HS-5 (cell line): ENCODE data around the gene SAP30.

Experiments
- DNase-seq: peaks from one replicate; pipeline ENCODE4 v3.0.0-alpha.2; 2012; ENCODE audit warnings: low read depth

Gene SAP30, protein sequence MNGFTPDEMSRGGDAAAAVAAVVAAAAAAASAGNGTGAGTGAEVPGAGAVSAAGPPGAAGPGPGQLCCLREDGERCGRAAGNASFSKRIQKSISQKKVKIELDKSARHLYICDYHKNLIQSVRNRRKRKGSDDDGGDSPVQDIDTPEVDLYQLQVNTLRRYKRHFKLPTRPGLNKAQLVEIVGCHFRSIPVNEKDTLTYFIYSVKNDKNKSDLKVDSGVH

DNA sequence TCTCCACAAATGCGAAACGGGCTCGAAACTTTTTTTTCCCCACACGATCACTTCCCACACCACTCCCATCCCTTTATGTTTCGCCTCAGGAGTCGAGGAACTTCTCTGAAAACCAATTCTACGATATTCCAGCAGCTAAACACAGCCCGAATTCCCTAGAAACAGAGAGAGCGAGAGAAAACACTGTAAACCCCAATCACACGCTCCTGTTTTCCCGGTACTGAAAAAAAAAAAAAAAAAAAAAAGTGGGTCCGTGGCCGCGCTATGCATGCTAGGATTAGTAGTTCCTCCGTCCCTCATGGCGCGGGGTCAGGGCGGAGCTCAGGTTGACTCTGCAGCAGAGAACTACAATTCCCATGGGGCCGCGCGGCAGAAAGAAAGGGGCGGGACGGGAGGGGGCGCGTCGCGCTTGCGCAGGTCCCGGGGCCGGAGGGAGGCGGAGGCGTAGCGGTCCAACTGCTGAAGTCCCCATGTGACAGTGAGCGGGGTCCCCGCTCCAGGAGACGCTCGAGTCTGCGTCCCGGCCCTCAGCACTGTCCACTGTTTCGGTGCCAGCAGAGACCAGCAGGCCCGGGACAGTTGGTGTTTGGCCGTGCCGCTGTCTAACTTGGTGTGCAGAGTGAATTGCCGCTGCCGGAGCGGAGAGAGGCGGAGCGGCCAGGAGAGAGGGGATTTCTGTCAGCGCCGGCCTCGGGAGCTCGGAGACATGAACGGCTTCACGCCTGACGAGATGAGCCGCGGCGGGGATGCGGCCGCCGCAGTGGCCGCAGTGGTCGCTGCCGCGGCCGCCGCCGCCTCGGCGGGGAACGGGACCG is at the start of gene SAP30:
SAP30 (plus strand) TSS at position 478 of the 815 bp plus-strand sequence; CDS start at position 707, 229 bp downstream.
- peak; percentile 87 for DNase-seq

DNA sequence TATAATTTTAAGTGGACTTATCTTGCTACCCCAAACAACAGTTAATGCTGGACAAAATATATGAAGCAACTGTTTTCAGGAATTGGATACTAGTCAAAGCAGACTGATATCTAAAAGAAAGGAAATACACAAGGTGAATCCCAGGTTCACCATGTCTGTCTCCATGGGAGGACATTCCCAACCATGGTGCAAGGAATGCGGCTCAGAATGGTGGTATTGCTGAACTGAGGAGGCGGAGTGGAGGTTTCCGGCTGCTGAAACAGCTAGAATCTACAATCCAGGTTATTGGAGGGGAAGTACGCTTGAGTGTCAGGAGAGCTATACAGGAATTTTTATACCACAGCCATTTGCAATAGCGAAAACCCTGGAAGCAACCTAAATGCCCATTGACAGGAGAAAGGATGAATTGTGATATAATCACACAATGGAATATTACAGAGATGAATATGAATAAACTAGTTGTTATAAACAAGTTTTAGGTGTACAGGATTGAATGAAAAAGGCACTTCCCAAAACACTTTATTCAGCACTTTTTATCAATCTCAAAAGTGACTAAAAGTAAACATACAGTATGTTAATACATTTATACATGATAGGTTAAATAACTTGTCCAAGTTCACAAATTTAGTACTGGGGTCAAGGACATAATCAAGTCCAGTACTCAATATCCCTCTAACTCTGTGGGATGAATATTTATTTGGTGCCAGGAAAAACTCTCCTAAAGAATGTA is 45.6 kb upstream of the SAP30 start:
- DNase-seq: no peak

DNA sequence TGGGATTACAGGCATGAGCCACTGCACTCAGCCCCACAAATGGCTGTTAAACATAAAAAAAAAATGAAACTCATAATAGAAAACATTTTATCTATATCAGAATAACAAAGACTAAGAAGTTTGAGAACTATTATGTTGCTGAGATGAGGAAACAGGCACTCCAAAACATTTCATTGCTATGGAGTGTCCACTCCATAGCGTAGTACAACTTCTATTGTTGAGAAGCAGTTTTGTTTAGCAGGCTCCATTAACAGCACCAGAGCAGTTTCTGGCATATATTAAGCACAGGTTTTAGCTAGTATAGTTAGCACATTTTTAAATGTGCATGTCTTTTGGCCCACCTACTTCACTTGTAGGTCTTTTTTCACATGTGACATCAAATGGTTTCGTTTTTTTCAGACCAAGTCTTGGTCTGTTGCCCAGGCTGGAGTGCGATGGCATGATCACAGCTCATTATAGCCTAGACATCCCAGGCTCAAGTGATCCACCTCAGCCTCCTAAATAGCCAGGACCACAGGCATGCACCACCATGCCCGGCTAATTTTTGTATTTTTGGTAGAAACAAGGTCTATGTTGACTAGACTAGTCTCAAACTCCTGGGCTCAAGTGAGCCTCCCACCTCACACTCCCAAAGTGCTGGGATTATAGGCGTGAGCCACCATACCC is 42.4 kb upstream of the SAP30 start:
- no peak for DNase-seq

DNA sequence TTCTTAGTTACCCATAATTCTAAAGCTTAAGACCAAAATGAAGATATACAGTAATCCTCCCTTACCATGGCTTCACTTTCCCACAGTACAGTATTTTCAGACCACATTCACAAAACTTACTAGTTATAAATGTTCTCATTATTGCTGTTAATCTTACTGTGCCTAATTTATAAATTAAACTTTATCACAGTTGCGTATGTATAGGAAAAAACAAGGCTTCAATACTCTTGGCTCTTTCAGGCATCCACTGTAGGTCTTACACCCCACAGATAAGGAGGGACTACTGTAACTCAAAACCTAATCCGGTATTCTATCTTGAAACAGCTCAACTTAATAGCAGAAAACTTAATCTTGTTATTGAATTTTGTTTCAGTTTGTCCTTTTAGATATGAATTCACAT is 40.2 kb upstream of the SAP30 start:
- DNase-seq: no peak

DNA sequence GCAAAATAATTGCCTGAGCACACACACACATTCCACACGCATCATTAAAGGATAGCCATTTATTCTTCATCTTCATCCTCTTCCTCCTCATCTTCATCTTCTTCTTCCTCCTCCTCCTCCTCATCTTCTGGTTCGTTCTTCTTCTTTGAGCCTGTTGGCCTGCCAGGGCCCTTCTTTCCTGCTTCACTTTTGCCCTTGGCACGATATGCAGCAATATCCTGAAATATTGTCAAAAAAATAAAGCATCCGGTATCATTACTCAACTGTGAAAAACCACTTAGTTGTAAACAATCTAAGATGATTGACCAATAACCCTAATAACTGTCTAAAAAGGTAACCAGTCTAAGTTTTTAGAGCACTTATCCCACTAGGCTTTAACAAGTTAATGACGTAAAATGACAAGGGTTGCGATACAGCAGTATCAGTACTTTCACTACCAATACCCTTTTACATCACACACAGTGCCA is 38.7 kb upstream of the SAP30 start:
- no peak for DNase-seq

DNA sequence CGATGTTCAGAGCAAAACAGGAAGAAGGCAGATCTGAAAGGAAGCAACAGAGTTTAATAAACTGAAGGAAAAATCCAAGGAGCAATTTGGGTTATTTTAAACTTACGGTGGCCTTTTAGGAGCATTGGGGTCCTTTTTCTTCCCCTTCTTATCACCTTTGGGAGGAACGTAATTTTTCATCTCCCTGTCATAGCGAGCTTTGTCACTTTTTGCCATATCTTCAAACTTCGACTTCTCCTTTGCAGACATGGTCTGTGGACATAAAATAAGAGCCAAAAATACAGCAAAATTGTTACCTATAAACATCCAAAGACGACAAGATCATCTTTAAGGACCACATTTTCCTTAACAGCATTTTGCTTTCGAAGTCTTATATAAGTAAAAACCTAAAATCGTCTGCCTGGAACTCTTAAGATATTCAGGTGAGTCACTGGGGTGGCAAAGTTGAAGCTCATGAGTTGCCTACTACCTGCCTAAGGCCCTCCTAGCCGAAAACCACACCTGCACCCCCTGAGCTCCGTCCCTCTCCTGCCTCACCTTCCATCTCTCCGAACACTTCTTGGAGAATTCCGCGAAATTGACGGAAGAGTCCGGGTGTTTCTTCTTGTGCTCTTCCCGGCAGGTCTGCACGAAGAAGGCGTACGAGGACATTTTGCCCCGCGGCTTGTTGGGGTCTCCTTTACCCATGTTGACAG is 37.6 kb upstream of the SAP30 start:
- no peak for DNase-seq

DNA sequence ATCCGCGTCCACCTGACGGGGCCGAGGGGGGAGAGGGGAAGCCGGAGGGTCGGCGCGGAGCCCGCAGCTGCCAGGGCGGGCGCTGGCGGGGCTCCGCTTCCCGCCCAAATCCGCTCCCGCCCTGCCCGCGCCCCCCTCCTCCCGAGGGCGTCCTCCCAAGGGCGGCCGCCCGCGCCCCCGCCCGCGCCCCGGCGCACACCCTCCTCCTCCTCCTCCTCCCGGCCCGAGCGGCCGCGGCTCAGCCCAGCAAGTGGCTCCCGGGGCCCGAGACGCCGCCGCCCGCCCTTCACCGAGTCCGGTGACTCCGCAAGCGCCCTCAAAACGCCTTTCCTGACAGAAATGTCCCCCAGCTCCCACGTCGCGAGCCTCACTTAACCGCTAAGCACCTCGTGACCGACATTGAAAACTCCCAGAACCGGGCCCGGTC is 37.1 kb upstream of the SAP30 start:
- no peak for DNase-seq

DNA sequence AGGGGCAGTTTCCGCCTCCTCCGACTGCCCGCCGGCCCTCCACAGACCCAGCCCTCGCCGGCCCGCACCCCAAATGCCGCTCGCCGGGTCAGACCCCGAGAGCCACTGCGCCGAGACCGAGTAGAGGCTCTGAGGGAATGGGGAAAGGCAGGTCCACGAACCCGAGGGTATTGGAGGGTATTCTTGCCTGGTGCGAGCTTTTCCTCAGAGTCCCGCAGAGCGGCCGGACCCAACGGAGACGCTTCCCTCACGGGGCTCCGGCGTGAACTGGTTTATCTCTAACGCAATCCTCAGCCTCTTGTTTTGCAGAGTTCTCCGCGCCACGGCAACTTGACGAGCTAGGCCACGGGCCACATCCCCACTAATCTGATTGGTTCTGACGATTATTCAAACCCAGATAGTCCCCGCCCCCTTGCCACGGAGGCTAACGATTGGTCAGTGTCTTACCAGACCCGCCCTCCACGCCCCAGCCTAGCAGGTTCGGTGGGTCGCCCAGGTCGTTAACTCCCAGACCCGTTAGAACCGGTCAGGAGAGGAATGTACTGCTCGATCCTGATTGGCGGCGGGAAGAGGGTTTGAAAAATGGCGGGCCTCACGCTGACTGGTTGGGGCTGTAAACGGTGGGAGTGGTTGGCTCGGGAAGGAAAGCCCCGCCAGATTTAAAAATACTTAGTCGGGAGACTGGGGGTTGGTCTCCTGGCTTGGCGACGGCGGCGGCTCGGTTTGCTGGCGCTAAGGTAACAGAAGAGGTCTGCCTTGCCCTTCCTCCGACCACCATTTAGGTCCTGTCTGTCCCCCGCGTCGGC is 36.5 kb upstream of the SAP30 start, which contains the start of gene HMGB2:
HMGB2 (minus strand) TSS at position 274 of the 806 bp plus-strand sequence. CDS start 709 bp downstream, outside the sequence.
- DNase-seq: peak; percentile 97

DNA sequence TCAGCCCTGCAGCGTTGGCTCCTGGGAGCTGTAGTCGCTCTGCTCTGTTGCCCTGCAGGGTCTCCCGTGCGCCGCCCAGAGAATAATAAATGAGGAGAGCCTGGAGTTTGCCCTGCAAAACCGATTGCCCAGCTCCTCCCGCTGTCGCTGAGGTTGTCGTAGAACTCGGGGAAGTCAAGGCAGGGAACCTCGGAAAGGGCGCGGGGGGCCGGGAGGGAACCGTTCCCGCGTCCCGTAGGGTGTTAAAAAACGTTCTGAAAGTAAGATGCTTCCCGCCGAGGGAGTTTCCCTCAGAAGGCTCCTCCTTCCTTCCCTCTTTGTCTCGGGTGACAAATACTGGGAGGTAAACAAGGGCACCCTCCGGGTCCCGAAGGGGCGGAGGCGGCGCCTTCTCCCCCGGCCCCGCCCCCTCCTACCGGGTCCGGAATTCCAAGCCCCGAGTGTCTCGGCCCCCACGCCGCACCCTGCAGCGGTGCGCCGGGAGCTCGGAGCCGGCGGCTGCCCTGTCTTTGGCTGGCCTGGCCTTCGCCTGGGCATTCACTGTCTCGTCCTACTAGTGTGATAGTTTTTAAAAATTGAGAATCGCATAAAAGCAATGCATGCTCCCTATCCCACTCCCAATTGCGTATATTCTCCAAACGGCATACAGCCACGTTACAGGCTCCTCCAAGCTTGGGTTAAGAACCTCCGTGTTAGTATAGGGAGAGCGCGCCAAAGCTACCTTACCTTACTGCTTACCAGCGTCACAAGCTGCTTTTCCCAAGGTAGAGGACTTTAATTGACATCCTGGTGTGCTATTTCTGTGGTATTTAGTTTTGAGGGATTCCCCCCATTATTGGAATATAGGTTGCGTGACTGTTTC is 35.6 kb upstream of the SAP30 start:
- DNase-seq: peak; percentile 73

DNA sequence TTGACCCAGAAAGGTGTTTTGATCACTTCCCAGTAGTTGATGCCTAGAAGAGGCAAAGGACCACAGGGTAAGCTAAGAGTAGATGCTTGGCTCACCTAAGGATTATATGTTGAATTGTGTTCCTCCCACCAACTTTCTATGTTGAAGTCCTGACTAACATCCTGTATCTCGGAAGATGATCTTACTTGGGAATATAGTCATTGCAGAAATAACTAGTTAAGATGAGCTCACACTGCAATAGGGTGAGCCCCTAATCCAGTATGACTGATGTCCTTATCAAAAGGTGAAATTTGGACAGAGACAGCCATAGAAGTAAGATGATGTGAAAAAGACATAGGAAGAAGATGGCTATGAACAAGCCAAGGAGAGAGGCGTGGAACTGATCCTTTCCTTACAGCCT is 33.3 kb upstream of the SAP30 start:
- DNase-seq: no peak

DNA sequence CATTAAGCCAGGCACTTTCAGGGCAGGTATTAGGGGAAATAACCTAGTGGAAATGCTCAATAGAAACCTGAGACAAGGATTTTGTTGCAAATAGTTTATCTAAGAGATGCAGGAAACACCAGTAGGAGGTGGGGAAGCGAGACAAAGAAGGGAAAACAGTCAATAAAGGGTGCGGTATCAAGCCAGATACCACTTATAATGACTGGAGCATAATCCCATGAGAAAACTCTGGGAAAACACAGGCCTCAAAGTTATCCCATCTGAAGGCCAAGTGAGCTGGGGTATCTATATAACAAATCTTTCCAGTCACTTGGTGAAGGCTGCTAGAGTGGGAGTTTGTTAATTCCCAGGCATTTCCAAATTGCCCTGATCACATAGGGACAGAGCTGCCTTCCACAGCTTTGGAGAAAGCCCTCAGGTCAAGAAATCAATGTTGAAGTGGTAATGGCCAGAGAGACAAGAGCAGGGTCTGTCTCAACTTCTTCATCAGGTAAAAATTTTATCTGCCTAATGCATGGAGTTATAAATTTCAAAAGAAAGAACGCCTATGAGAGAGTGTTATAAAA is 26.8 kb upstream of the SAP30 start:
- DNase-seq: no peak

DNA sequence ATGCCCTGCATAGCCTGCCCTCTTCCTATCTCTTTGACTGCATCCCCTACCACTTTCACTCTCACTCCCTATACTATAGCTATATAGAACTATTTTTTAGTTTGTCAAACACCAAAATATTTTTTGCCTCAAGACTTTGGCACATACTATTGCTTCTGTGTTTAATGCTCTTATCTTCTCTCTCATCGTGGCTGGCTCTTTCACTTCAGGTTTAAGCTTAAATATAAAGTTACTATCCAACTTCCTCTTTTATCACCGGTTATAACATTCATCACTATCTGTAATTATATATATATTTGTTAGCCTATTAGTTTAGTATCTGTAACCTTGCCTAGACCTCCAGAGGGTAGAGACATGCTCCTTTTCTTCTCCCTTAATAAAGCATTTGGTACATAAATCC is 25.1 kb upstream of the SAP30 start:
- no peak for DNase-seq

DNA sequence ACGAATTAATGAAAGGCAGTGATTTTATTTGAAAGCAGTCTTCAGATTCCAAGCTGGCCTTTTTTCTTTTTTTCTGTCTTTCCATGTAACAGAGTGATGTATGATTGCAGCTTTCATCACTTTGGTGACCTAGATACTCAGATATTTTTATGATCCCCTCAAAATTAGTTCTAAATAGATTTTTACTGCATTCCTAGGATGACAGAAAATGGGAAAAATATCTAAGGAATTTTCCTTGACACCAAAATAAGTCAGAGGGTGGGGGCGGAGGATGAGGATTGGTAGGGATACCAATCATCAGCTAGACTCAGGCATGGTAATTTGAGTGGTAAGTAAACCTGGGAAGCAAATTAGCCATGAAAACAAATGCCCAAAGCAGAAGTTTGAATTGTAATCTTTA is 24.7 kb upstream of the SAP30 start:
- DNase-seq: peak; percentile 86

DNA sequence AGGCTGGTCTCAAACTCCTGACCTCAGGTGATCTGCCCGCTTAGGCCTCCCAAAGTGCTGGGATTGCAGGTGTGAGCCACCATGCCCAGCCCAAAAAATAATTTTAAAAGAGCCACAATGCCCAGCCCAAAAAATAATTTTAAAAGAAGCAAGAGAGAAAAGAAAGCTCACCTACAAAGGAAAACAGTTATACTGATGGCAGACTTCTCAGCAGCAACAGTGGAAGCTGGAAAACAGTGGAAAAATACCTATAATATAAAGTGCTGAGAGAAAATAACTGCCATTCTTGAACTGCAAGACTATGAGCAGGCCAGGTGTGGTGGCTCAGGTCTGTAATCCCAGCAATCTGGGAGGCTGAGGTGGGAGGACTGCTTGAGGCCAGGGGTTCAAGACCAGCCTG is 23.3 kb upstream of the SAP30 start:
- no peak for DNase-seq

DNA sequence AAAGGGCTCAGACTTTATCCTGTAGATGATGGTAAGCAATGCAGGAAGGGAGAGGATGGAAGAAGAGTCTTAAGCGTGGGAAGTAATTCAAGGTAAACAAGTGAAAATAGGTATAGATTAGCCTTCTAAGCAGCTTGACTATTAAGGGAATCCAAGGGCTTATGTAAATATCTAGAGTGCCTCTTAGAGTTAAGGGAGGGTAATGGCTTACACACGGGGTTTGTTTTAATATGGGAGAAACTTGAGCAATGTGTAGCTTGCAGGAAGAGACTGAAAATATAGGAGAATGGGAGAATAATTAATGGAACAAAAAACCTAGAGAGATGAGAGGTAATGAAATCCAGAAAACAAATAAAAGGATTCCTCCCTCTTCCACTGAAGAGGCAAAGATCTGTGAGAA is 12.8 kb upstream of the SAP30 start:
- DNase-seq: no peak

DNA sequence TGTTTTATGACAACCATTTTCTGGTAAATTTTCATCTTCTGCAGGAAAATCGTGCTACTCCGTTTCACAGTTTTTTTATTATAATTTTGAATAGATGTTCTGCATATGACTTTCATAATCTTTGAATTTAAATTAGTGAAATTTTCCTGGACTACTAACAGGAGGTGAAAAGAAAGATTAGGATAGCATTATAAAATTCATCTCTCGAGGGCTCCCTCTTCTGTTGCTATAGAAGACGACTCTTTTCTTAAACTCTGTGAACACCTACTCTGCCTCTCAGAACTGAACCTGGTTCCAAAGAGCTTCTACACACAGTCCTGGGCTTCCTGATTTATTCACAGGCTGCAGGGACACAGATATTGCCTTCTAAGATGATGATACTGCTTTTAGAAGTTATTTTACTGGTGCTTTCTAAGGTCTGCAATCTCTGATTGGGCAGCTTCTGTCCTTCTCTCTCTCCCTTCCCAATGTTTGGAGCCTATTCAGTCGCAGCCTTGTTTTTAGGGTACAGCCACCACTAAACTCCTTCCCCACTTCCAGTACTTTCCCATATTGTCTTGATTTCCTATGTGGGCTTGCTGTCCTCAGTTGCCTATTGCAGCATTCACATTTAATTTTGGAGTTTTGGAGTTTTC is 10.1 kb upstream of the SAP30 start:
- no peak for DNase-seq

DNA sequence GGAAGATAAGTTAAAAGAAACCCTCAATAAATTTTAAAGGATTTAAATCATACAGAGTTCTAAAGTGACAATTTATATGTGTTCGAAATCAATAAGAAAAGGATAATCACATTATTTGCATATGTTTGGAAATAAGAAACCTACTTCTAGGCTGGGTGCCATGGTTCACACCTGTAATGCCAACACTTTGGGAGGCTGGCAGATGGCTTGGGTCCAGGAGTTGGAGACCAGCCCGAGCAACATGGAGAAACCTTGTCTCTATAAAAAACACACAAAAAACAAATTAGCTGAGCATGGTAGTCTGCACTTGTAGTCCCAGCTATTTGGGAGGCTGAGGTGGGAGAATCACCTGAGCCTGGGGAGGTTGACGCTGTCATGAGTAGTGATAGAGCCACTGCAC is 8.1 kb upstream of the SAP30 start:
- DNase-seq: no peak

DNA sequence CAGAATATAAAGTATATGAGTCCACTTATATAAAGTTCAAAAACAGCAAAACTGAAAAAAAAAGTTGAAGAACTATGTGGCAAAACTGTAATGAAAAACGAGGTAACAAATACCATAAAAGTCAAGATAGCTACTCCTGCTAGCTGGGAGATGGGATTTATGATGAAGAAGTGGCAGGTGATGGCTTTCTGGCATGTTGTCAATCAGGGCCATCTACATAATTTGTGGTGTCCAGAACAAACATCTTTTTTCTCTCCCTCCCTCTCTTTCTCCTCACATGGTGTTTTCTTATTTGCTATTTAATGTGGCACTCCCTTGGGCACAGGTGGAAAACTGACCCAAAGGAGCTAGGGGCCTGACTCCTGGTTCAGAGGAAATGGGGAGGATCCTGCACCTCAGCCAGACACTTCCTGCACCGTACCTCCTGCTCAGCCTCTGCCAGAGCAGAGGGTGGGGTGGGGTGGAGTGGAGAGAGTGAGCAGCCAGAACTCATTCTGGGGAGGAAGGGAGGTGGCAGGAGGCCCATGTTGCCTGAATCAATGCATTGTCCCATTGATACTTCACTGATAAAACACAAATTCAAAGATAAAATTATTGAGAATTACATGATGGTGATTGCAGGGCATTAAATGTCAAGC is 5.3 kb upstream of the SAP30 start:
- no peak for DNase-seq
